Liver (tissue), 9 donors: Measurements from ENCODE around the gene UBE3B. TPM values are rescaled to one million over a fixed set of nuclear protein-coding genes. Genes with fewer than 3 reads are reported as not detected.

Experiments used
- DNase-seq: peaks from one replicate; pipeline ENCODE4 v3.0.0-alpha.2; 2017; ENCODE audit warnings: low spot score
- H3K27ac ChIP-seq, 2 donors: one replicate each; pipeline ENCODE4 v1.7.0; 2013; ENCODE audit warnings: inconsistent platforms in 2 of 2, low read length in 2 of 2, control low read depth in 1 of 2, low read depth in 1 of 2, mild to moderate bottlenecking in 1 of 2
- H3K27me3 ChIP-seq, 4 donors: one replicate each; pipeline versions ENCODE4 v1.6.1 to v1.7.0; 2013; ENCODE audit warnings: low read length in 3 of 4, inconsistent platforms in 1 of 4, mild to moderate bottlenecking in 1 of 4, moderate library complexity in 1 of 4; ENCODE audit not compliant: control insufficient read depth in 4 of 4, insufficient read depth in 4 of 4
- H3K36me3 ChIP-seq, 4 donors: one replicate each; pipeline versions ENCODE4 v1.6.1 to v1.7.0; 2013; ENCODE audit warnings: low read length in 3 of 4, mild to moderate bottlenecking in 3 of 4, low read depth in 1 of 4, moderate library complexity in 1 of 4; ENCODE audit not compliant: control insufficient read depth in 4 of 4, insufficient read depth in 3 of 4
- H3K4me1 ChIP-seq, 4 donors: one replicate each; pipeline versions ENCODE4 v1.6.1 to v1.7.0; 2013; ENCODE audit warnings: low read length in 3 of 4, mild to moderate bottlenecking in 3 of 4, moderate library complexity in 1 of 4; ENCODE audit not compliant: control insufficient read depth in 4 of 4, insufficient read depth in 4 of 4
- H3K4me3 ChIP-seq, 3 donors: one replicate each; pipeline versions ENCODE4 v1.6.1 to v1.7.0; 2013; ENCODE audit warnings: low read length in 3 of 3, control low read depth in 1 of 3, low read depth in 1 of 3, mild to moderate bottlenecking in 1 of 3
- H3K9ac ChIP-seq, 2 donors: one replicate each; pipeline ENCODE4 v1.7.0; 2013; ENCODE audit warnings: low read length in 2 of 2, mild to moderate bottlenecking in 2 of 2, moderate library complexity in 2 of 2, control low read depth in 1 of 2, low read depth in 1 of 2
- H3K9me3 ChIP-seq, 4 donors: one replicate each; pipeline versions ENCODE4 v1.6.1 to v1.7.0; 2013; ENCODE audit warnings: low read length in 3 of 4; ENCODE audit not compliant: control insufficient read depth in 4 of 4
- EGR1 ChIP-seq, 2 donors: IDR thresholded peaks; 2 replicates each; pipeline ENCODE4 v1.6.1; 2016 to 2018; ENCODE audit warnings: antibody characterized with exemption in 2 of 2, low read depth in 2 of 2
- FOXA1 ChIP-seq: IDR thresholded peaks from 2 replicates; pipeline ENCODE4 v1.6.1; 2016; ENCODE audit warnings: antibody characterized with exemption
- FOXA2 ChIP-seq: IDR thresholded peaks from 2 replicates; pipeline ENCODE4 v1.6.1; 2016; ENCODE audit warnings: antibody characterized with exemption
- GABPA ChIP-seq, 2 donors: IDR thresholded peaks in 1 of 2; conservative IDR thresholded peaks in 1 of 2; 2 replicates each; pipeline ENCODE4 v1.6.1; 2016; ENCODE audit warnings: antibody characterized with exemption in 2 of 2, mild to moderate bottlenecking in 1 of 2, moderate library complexity in 1 of 2
- HNF4A ChIP-seq, 2 donors: conservative IDR thresholded peaks; 2 replicates each; pipeline ENCODE4 v1.6.1; 2016; ENCODE audit warnings: antibody characterized with exemption in 2 of 2, mild to moderate bottlenecking in 2 of 2
- HNF4G ChIP-seq: IDR thresholded peaks from 2 replicates; pipeline ENCODE4 v1.6.1; 2016; ENCODE audit warnings: antibody characterized with exemption
- JUND ChIP-seq, 2 donors: IDR thresholded peaks; 2 replicates each; pipeline ENCODE4 v1.6.1; 2016; ENCODE audit warnings: antibody characterized with exemption in 2 of 2
- NR2F2 ChIP-seq: IDR thresholded peaks from 2 replicates; pipeline ENCODE4 v1.6.1; 2016; ENCODE audit warnings: antibody characterized with exemption
- RAD21 ChIP-seq, 2 donors: IDR thresholded peaks; 2 replicates each; pipeline ENCODE4 v1.6.1; 2016; ENCODE audit warnings: antibody characterized with exemption in 2 of 2, mild to moderate bottlenecking in 2 of 2
- RXRA ChIP-seq, 2 donors: IDR thresholded peaks; 2 replicates each; pipeline ENCODE4 v1.6.1; 2017 to 2018; ENCODE audit warnings: antibody characterized with exemption in 2 of 2, mild to moderate bottlenecking in 1 of 2
- SP1 ChIP-seq: IDR thresholded peaks from 2 replicates; pipeline ENCODE4 v1.6.1; 2018; ENCODE audit warnings: antibody characterized with exemption, mild to moderate bottlenecking
- YY1 ChIP-seq: IDR thresholded peaks from 2 replicates; pipeline ENCODE4 v1.6.1; 2016; ENCODE audit warnings: antibody characterized with exemption, mild to moderate bottlenecking
- WGBS: extraction: QIAGEN DNeasy Blood & Tissue Kit; methylation state at CpG from one replicate; pipeline ENCODE4 v1.1.7; 2013; 5-methylcytosine and 5-hydroxymethylcytosine counted together
- polyA plus RNA-seq, 2 donors: library from polyadenylated mRNA; stranded (reverse) in 1 of 2; unstranded in 1 of 2; fragments of 200-250 nt in 1 of 2; fragments of >200 nt in 1 of 2; fragmentation: Nextera tagmentation in 1 of 2; extraction: Ambion mirVana in 1 of 2; gene quantifications; one replicate each; pipeline versions ENCODE4 v1.2.1 to v1.2.3, GENCODE V29; 2013 to 2015
- total RNA-seq, 2 donors: library from RNA; depleted of rRNA; stranded (reverse); fragments of >200 nt; gene quantifications; one replicate each; pipeline ENCODE4 v1.2.3, GENCODE V29; 2014
- TF ChIP-seq, protein P1 (sequence below): IDR thresholded peaks from 2 replicates; pipeline ENCODE4 v1.6.1; 2016; ENCODE audit warnings: antibody characterized with exemption
- TF ChIP-seq, protein P2 (sequence below): IDR thresholded peaks from 2 replicates; pipeline ENCODE4 v1.6.1; 2016; ENCODE audit warnings: antibody characterized with exemption
- TF ChIP-seq, protein P3 (sequence below): fragments of 150-350 bp; IDR thresholded peaks from 2 replicates; pipeline ENCODE4 v1.5.1; 2017; ENCODE audit warnings: improper control_type of control experiment, low read depth, low read length; ENCODE audit not compliant: missing input control
- TF ChIP-seq, protein P4 (sequence below): IDR thresholded peaks from 2 replicates; pipeline ENCODE4 v1.6.1; 2016; ENCODE audit warnings: antibody characterized with exemption
- TF ChIP-seq, protein P5 (sequence below): IDR thresholded peaks from 2 replicates; pipeline ENCODE4 v1.6.1; 2016; ENCODE audit warnings: antibody characterized with exemption, mild to moderate bottlenecking
- donor health status: healthy.
- donor health status: healthy.
- donor health status: healthy.
- donor health status: healthy.
- donor health status: healthy.

Gene UBE3B
- total and polyA plus RNA-seq, 4 donors: 9.3 to 43.4 (median 24.1) TPM

DNA sequence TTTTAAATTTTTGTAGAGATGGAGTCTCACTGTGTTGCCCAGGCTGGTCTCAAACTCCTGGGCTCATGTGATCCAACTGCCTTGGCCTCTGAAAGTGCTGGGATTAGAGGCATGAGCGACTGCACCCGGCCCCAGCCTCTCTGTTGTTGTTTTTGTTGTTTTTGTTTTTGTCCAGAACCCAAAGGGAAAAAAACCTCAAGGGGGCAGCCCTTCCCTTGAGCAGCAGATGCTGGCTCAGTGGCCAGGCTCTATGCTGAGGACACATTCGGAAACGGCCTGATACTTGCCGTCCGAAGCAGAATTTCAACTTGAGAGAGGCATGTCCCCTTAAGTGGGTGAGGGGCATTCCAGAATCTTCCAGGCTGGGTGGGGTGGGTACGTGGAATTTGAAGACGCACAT is 102.8 kb downstream of the UBE3B start:
- Histone ChIP-seq H3K4me1 (peaks cover 29 to 63% (median 60%) of the 10 kb centered on the region in 4 donors), H3K36me3 (peaks cover 3 to 30% (median 21%) of the 10 kb centered on the region in 4 donors), H3K27me3 (no peaks in the 10 kb centered on the region), H3K27ac (peak overlapping the region; percentile 75 to 77), H3K9me3 (no peaks in the 10 kb centered on the region), H3K9ac (peak overlapping the region; percentile 3 to 61), H3K4me3 (no peak overlapping the region)
- 80% methylated on average over 8 of the region's 8 CpGs for WGBS
- TF ChIP-seq FOXA1 (no peak), EGR1 (IDR thresholded peaks at IDR 0.05; ENCODE audit: low read depth in 2 of 2) (no peak), RAD21 (IDR thresholded peaks at IDR 0.05) (no peak), NR2F2 (no peak), JUND (IDR thresholded peaks at IDR 0.05) (no peak)
- TF ChIP-seq, protein P1, sequence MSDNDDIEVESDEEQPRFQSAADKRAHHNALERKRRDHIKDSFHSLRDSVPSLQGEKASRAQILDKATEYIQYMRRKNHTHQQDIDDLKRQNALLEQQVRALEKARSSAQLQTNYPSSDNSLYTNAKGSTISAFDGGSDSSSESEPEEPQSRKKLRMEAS: no peak
- TF ChIP-seq, protein P2, sequence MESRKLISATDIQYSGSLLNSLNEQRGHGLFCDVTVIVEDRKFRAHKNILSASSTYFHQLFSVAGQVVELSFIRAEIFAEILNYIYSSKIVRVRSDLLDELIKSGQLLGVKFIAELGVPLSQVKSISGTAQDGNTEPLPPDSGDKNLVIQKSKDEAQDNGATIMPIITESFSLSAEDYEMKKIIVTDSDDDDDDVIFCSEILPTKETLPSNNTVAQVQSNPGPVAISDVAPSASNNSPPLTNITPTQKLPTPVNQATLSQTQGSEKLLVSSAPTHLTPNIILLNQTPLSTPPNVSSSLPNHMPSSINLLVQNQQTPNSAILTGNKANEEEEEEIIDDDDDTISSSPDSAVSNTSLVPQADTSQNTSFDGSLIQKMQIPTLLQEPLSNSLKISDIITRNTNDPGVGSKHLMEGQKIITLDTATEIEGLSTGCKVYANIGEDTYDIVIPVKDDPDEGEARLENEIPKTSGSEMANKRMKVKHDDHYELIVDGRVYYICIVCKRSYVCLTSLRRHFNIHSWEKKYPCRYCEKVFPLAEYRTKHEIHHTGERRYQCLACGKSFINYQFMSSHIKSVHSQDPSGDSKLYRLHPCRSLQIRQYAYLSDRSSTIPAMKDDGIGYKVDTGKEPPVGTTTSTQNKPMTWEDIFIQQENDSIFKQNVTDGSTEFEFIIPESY: no peak
- TF ChIP-seq, protein P3, sequence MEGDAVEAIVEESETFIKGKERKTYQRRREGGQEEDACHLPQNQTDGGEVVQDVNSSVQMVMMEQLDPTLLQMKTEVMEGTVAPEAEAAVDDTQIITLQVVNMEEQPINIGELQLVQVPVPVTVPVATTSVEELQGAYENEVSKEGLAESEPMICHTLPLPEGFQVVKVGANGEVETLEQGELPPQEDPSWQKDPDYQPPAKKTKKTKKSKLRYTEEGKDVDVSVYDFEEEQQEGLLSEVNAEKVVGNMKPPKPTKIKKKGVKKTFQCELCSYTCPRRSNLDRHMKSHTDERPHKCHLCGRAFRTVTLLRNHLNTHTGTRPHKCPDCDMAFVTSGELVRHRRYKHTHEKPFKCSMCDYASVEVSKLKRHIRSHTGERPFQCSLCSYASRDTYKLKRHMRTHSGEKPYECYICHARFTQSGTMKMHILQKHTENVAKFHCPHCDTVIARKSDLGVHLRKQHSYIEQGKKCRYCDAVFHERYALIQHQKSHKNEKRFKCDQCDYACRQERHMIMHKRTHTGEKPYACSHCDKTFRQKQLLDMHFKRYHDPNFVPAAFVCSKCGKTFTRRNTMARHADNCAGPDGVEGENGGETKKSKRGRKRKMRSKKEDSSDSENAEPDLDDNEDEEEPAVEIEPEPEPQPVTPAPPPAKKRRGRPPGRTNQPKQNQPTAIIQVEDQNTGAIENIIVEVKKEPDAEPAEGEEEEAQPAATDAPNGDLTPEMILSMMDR: no peak
- TF ChIP-seq, protein P4, sequence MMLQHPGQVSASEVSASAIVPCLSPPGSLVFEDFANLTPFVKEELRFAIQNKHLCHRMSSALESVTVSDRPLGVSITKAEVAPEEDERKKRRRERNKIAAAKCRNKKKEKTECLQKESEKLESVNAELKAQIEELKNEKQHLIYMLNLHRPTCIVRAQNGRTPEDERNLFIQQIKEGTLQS: no peak
- DNase-seq: no peak

DNA sequence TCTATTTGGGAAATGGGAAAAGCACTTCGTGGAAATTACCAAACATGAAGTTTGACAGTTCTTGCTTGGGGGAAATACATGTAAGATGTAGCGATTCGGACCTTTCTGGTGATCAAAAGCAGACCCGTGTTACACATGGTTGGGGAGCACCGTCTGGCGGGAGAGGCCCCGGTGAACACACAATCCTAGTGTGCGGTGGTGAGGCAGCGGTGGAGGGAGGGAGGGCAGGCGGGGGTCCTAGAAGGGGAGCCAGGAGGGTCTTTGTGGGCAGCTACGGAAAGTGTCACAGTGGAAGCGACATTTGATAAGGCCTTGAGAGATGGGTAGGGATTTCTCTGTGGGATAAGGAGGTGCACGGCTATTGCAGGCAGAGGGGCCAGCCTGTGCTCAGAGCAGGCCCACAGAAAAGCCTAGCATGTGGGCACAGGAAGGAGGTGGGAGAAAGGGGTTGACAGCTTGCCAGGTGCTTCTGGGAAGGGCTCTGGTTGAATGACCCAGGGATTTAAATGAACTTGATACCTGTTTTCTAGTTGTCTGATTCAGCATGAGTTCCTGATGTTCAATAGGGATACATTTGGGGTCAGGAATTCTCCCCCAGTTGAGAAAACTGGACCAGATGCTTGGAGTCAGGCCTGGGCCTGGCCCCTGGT is 103.4 kb downstream of the UBE3B start:
- H3K9ac ChIP-seq: peak overlapping the region; percentile 3 to 61
- 90% methylated on average over 13 of the region's 13 CpGs for WGBS
- TF ChIP-seq RXRA (IDR thresholded peaks at IDR 0.05) (peak; percentile 68 to 83), JUND (IDR thresholded peaks at IDR 0.05) (no peak), SP1 (peak; percentile 56), EGR1 (IDR thresholded peaks at IDR 0.05; ENCODE audit: low read depth in 2 of 2) (no peak), NR2F2 (no peak), FOXA1 (no peak), RAD21 (IDR thresholded peaks at IDR 0.05) (no peak), FOXA2 (no peak), HNF4A (conservative IDR thresholded peaks at IDR 0.05) (peak; percentile 5 to 40), YY1 (no peak), HNF4G (no peak), GABPA (IDR thresholded peaks at IDR 0.05 in 1 of 2, conservative IDR thresholded peaks at IDR 0.05 in 1 of 2) (no peak)
- TF ChIP-seq, protein P3: no peak
- TF ChIP-seq, protein P2: no peak
- TF ChIP-seq, protein P1: no peak
- TF ChIP-seq, protein P5, sequence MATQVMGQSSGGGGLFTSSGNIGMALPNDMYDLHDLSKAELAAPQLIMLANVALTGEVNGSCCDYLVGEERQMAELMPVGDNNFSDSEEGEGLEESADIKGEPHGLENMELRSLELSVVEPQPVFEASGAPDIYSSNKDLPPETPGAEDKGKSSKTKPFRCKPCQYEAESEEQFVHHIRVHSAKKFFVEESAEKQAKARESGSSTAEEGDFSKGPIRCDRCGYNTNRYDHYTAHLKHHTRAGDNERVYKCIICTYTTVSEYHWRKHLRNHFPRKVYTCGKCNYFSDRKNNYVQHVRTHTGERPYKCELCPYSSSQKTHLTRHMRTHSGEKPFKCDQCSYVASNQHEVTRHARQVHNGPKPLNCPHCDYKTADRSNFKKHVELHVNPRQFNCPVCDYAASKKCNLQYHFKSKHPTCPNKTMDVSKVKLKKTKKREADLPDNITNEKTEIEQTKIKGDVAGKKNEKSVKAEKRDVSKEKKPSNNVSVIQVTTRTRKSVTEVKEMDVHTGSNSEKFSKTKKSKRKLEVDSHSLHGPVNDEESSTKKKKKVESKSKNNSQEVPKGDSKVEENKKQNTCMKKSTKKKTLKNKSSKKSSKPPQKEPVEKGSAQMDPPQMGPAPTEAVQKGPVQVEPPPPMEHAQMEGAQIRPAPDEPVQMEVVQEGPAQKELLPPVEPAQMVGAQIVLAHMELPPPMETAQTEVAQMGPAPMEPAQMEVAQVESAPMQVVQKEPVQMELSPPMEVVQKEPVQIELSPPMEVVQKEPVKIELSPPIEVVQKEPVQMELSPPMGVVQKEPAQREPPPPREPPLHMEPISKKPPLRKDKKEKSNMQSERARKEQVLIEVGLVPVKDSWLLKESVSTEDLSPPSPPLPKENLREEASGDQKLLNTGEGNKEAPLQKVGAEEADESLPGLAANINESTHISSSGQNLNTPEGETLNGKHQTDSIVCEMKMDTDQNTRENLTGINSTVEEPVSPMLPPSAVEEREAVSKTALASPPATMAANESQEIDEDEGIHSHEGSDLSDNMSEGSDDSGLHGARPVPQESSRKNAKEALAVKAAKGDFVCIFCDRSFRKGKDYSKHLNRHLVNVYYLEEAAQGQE: no peak
- TF ChIP-seq, protein P4: no peak

More for the DNA sequence above, 103.4 kb downstream of the UBE3B start:
- Histone ChIP-seq H3K27ac (peak overlapping the region; percentile 75 to 77), H3K4me1 (peaks cover 29 to 58% (median 55%) of the 10 kb centered on the region in 4 donors), H3K9me3 (no peaks in the 10 kb centered on the region), H3K4me3 (no peak overlapping the region), H3K36me3 (peaks cover 3 to 31% (median 22%) of the 10 kb centered on the region in 4 donors), H3K27me3 (no peaks in the 10 kb centered on the region)
- no peak for DNase-seq
